DMS114 treated with DMSO at 0.1 percent for 48 hours (cell line): ENCODE measurements around the gene TRMU.

Experiments used
- DNase-seq: peaks from one replicate; lab custom pipeline; 2025; ENCODE audit not compliant: unreplicated experiment; lab: John Stamatoyannopoulos, UW

Gene TRMU

GRCh38 chr22:46368422-46368821, 32.9 kb downstream of the TRMU start:
- DNase-seq: no peak

- DNase-seq: no peak
These were observed 33.6 kb downstream of the TRMU start for GRCh38 chr22:46368871-46369715.

- DNase-seq: no peak
These were observed 34.4 kb downstream of the TRMU start for GRCh38 chr22:46369716-46370583.

- DNase-seq: no peak
These were observed 35.2 kb downstream of the TRMU start for GRCh38 chr22:46370584-46371291.

GRCh38 chr22:46371623-46372226, 36.2 kb downstream of the TRMU start:
- no peak for DNase-seq

GRCh38 chr22:46372686-46373085, 37.2 kb downstream of the TRMU start:
- DNase-seq: no peak

GRCh38 chr22:46373159-46373558, 37.6 kb downstream of the TRMU start:
- DNase-seq: no peak

GRCh38 chr22:46373921-46374662, 38.6 kb downstream of the TRMU start:
- DNase-seq: no peak

GRCh38 chr22:46374663-46375474, 39.4 kb downstream of the TRMU start:
- DNase-seq: no peak

GRCh38 chr22:46376111-46376510, 40.6 kb downstream of the TRMU start:
- DNase-seq: no peak

- DNase-seq: no peak
These were observed 41.5 kb downstream of the TRMU start for GRCh38 chr22:46376908-46377524.

GRCh38 chr22:46377525-46378425, 42.3 kb downstream of the TRMU start:
- no peak for DNase-seq

- no peak for DNase-seq
These were observed 43.0 kb downstream of the TRMU start for GRCh38 chr22:46378426-46379065.

- DNase-seq: no peak
These were observed 43.8 kb downstream of the TRMU start for GRCh38 chr22:46379066-46379930.

- DNase-seq: no peak
These were observed 44.6 kb downstream of the TRMU start for GRCh38 chr22:46380069-46380468.

- DNase-seq: no peak
These were observed 45.1 kb downstream of the TRMU start for GRCh38 chr22:46380581-46380980.

GRCh38 chr22:46381142-46381541, 45.6 kb downstream of the TRMU start:
- no peak for DNase-seq
